AG04449 (cell line): Measurements from ENCODE around the gene SGPP1.
A peak's percentile ranks its signal among the peaks of the same experiment; 100 is the strongest.

Source experiments
- CTCF ChIA-PET: fragments of 350-600 bp; formaldehyde crosslinking; extraction: SDS; loops from one replicate; lab custom pipeline; 2021; ENCODE audit warnings: antibody characterized with exemption; lab: Yijun Ruan, JAX
- POLR2A ChIA-PET: fragments of 400-600, 350-600 bp; formaldehyde crosslinking; extraction: SDS; loops from one replicate; lab custom pipeline; 2020; ENCODE audit warnings: antibody characterized with exemption, inconsistent platforms; lab: Yijun Ruan, JAX
- DNase-seq: peaks from one replicate; pipeline ENCODE4 v3.0.0-alpha.2; 2010; ENCODE audit warnings: low read depth, low spot score
- H3K4me3 ChIP-seq: 2 replicates; pipeline ENCODE4 v1.5.1; 2011; ENCODE audit warnings: low read depth, mild to moderate bottlenecking, control low read depth, low read length
- CTCF ChIP-seq: IDR thresholded peaks from one replicate; pipeline ENCODE4 v1.5.1; 2011; ENCODE audit warnings: mild to moderate bottlenecking, moderate library complexity, low read length, control low read depth, inconsistent platforms; ENCODE audit not compliant: insufficient read depth; ENCODE audit errors: missing control alignments

The SGPP1 gene

GRCh38 chr14:63727736-63728728 lies at the start of gene SGPP1:
Gene SGPP1, minus strand, starts transcription at chr14:63728065. Its CDS starts 121 bp downstream, at chr14:63727944.
- ChIA-PET POLR2A (interaction anchor here (0.8 kb wide), 1 partner anchor 86 kb away, joined by 5 read pairs; the partner anchor contains the start of gene WDR89), CTCF (interaction anchor here (0.7 to 1.6 kb wide), 4 partner anchors 14 to 42 kb away, joined by 3 read pairs; no protein-coding TSS in a partner anchor)

GRCh38 chr14:63777024-63777423 lies 49.2 kb upstream of the SGPP1 start:
- ChIA-PET POLR2A (no interaction called here), CTCF (interaction anchor here (0.7 to 2.3 kb wide), 4 partner anchors 142 to 527 kb away, joined by 3 to 9 read pairs (median 4); partner anchors contain the start of gene ESR2)
- TF ChIP-seq CTCF: no peak
- no peak overlapping the region for H3K4me3 ChIP-seq
- peak; percentile 31 for DNase-seq

More at GRCh38 chr14:63727736-63728728, at the start of gene SGPP1:
- H3K4me3 ChIP-seq: peak within 1 kb of the TSS; percentile 85
- DNase-seq: no peak
- peak; percentile 48 for TF ChIP-seq CTCF

GRCh38 chr14:63773504-63773903 lies 45.6 kb upstream of the SGPP1 start:
- no peak for DNase-seq
- ChIA-PET CTCF (interaction anchor here (0.6 to 3.2 kb wide), 5 partner anchors 11 to 529 kb away, joined by 3 to 18 read pairs (median 4); no protein-coding TSS in a partner anchor), POLR2A (no interaction called here)
- no peak for TF ChIP-seq CTCF
- H3K4me3 ChIP-seq: no peak overlapping the region

- DNase-seq: peak; percentile 21
- POLR2A ChIA-PET: interaction anchor here (0.6 kb wide), 1 partner anchor 59 kb away, joined by 4 read pairs; no protein-coding TSS in a partner anchor
Measured at GRCh38 chr14:63770187-63770807, 42.4 kb upstream of the SGPP1 start.

GRCh38 chr14:63766611-63767010 lies 38.7 kb upstream of the SGPP1 start:
- ChIA-PET CTCF (interaction anchor here (0.8 to 5.5 kb wide), 3 partner anchors 9 to 378 kb away, joined by 3 to 87 read pairs (median 9); no protein-coding TSS in a partner anchor), POLR2A (no interaction called here)
- no peak for DNase-seq
- TF ChIP-seq CTCF: no peak
- no peak overlapping the region for H3K4me3 ChIP-seq

More at GRCh38 chr14:63770187-63770807, 42.4 kb upstream of the SGPP1 start:
- no peak overlapping the region for H3K4me3 ChIP-seq
- TF ChIP-seq CTCF: peak; percentile 55
- CTCF ChIA-PET: interaction anchor here (0.6 to 5.5 kb wide), 35 partner anchors 8 to 1607 kb away, joined by 3 to 87 read pairs (median 4); partner anchors contain the start of genes ESR2, PPP2R5E and WDR89
